Endothelial cell of umbilical vein (primary cell): ENCODE data around the gene HEATR3. TPM values are rescaled to one million over a fixed set of nuclear protein-coding genes. Genes with fewer than 3 reads are reported as not detected.

Experiments
- BruUV-seq: library from RNA; stranded (reverse); fragments of 400-500 nt; replicated peaks from 2 replicates; lab custom pipeline; 2021; lab: Mats Ljungman, UMichigan
- CTCF ChIA-PET: fragments of 300-600, 350-600 bp; sonication (Branson Sonifier 250); formaldehyde crosslinking; loops from one replicate; lab custom pipeline; 2021; ENCODE audit warnings: antibody characterized with exemption, inconsistent platforms; lab: Charles Lee
- POLR2A ChIA-PET: fragments of 300-600, 350-600 bp; sonication (Branson Sonifier 250); formaldehyde crosslinking; loops from one replicate; lab custom pipeline; 2021; ENCODE audit warnings: antibody characterized with exemption, inconsistent platforms; lab: Charles Lee
- DNase-seq: peaks from one replicate; pipeline ENCODE4 v3.0.0-alpha.2; 2011; ENCODE audit warnings: low read depth, low spot score
- FAIRE-seq: peaks from 2 replicates; lab custom pipeline; 2011; peaks lifted over from hg19 to GRCh38; lab: Jason Lieb, UNC
- H2AFZ ChIP-seq: 2 replicates; pipeline ENCODE4 v1.6.0; 2012; ENCODE audit warnings: low read depth, low read length, control low read depth, inconsistent platforms
- H3K27ac ChIP-seq: 2 replicates; pipeline ENCODE4 v1.5.1; 2011; ENCODE audit warnings: low read depth, mild to moderate bottlenecking, control low read depth, low read length, moderate library complexity; ENCODE audit not compliant: insufficient read depth
- H3K27me3 ChIP-seq, 2 experiments: 2 replicates each; pipeline versions ENCODE4 v1.6.0 to v1.6.1; 2011; ENCODE audit warnings: low read length in 2 of 2, mixed read lengths in 1 of 2; ENCODE audit not compliant: control insufficient read depth in 2 of 2, insufficient read depth in 2 of 2
- H3K36me3 ChIP-seq, 2 experiments: 2 replicates in 1 of 2; 3 replicates in 1 of 2; pipeline ENCODE4 v1.5.1; 2011; ENCODE audit warnings: low read length in 2 of 2, mild to moderate bottlenecking in 1 of 2, moderate library complexity in 1 of 2; ENCODE audit not compliant: control insufficient read depth in 2 of 2, insufficient read depth in 2 of 2; ENCODE audit errors: extremely low read depth in 1 of 2
- H3K4me1 ChIP-seq: 3 replicates; pipeline ENCODE4 v1.5.1; 2011; ENCODE audit warnings: mild to moderate bottlenecking, low read length; ENCODE audit not compliant: control insufficient read depth, insufficient read depth; ENCODE audit errors: extremely low read depth
- H3K4me2 ChIP-seq: 2 replicates; pipeline ENCODE4 v1.6.1; 2011; ENCODE audit warnings: low read length, control low read depth, mixed read lengths; ENCODE audit not compliant: insufficient read depth
- H3K4me3 ChIP-seq, 3 experiments: fragments of 200-600 bp in 1 of 3; sonication (generic), shearing (Covaris generic) in 1 of 3; replicated peaks in 1 of 3; 2 replicates each; pipeline ENCODE4 v1.5.1; 2011 to 2016; ENCODE audit warnings: control low read depth in 3 of 3, low read length in 3 of 3, mild to moderate bottlenecking in 2 of 3, inconsistent platforms in 1 of 3, low read depth in 1 of 3, moderate library complexity in 1 of 3; ENCODE audit not compliant: insufficient read depth in 1 of 3
- H3K79me2 ChIP-seq: 2 replicates; pipeline ENCODE4 v1.6.0; 2012; ENCODE audit warnings: low read length, inconsistent platforms; ENCODE audit not compliant: control insufficient read depth, insufficient read depth
- H3K9ac ChIP-seq: replicated peaks from 2 replicates; pipeline ENCODE3; 2011; ENCODE audit warnings: low read length, control low read depth; ENCODE audit not compliant: insufficient read depth; ENCODE audit errors: extremely low read depth
- H3K9me1 ChIP-seq: replicated peaks from 3 replicates; pipeline ENCODE4 v1.6.0; 2011; ENCODE audit warnings: mild to moderate bottlenecking, low read length; ENCODE audit not compliant: control insufficient read depth, insufficient read depth; ENCODE audit errors: extremely low read depth
- H3K9me3 ChIP-seq: replicated peaks from 2 replicates; pipeline ENCODE4 v1.5.1; 2012; ENCODE audit warnings: low read length, inconsistent platforms; ENCODE audit not compliant: control insufficient read depth, insufficient read depth
- H4K20me1 ChIP-seq: replicated peaks from 2 replicates; pipeline ENCODE3; 2011; ENCODE audit warnings: mild to moderate bottlenecking, low read length; ENCODE audit not compliant: control insufficient read depth, insufficient read depth; ENCODE audit errors: extremely low read depth
- CTCF ChIP-seq, 2 donors: IDR thresholded peaks; 1 replicate in 1 of 2; 2 replicates in 1 of 2; pipeline ENCODE4 v1.5.1; 2011; ENCODE audit warnings: low read length in 2 of 2, mild to moderate bottlenecking in 2 of 2, moderate library complexity in 2 of 2, control low read depth in 1 of 2, inconsistent platforms in 1 of 2, low read depth in 1 of 2; ENCODE audit not compliant: insufficient read depth in 1 of 2; ENCODE audit errors: extremely low read depth in 1 of 2
- EZH2 ChIP-seq: IDR thresholded peaks from 2 replicates; pipeline ENCODE4 v1.6.1; 2012; ENCODE audit warnings: borderline replicate concordance, low read depth, mild to moderate bottlenecking, moderate library complexity, low read length, inconsistent platforms; ENCODE audit not compliant: severe bottlenecking
- FOS ChIP-seq: IDR thresholded peaks from 2 replicates; pipeline ENCODE4 v1.6.1; 2011; ENCODE audit warnings: mild to moderate bottlenecking, low read length, moderate library complexity, borderline replicate concordance; ENCODE audit not compliant: insufficient read depth
- GATA2 ChIP-seq: IDR thresholded peaks from 2 replicates; pipeline ENCODE4 v1.7.0; 2011; ENCODE audit warnings: low read depth, mild to moderate bottlenecking, moderate library complexity, mixed read lengths, low read length; ENCODE audit not compliant: insufficient read length, insufficient read depth
- JUN ChIP-seq: IDR thresholded peaks from 2 replicates; pipeline ENCODE4 v1.6.1; 2011; ENCODE audit warnings: borderline replicate concordance, low read depth; ENCODE audit not compliant: insufficient read length, insufficient read depth
- MAX ChIP-seq: IDR thresholded peaks from 2 replicates; pipeline ENCODE4 v1.6.1; 2011; ENCODE audit not compliant: insufficient read depth, insufficient read length
- MYC ChIP-seq: IDR thresholded peaks from one replicate; pipeline ENCODE4 v1.6.1; 2011; ENCODE audit warnings: mild to moderate bottlenecking, low read depth, low read length
- POLR2A ChIP-seq: IDR thresholded peaks from 2 replicates; pipeline ENCODE4 v1.6.1; 2012; ENCODE audit warnings: low read depth, mild to moderate bottlenecking, control low read depth, low read length
- POLR2AphosphoS5 ChIP-seq: IDR thresholded peaks from 2 replicates; pipeline ENCODE4 v1.6.1; 2012; ENCODE audit warnings: low read depth, mild to moderate bottlenecking, control low read depth, low read length, moderate library complexity; ENCODE audit not compliant: insufficient read depth
- dilution Hi-C: fragments of 300-500 bp; cut with MboI; formaldehyde crosslinking; loops from one replicate; pipeline ENCODE4 v1.15.0; 2019; ENCODE audit warnings: low sequenced_read_pairs; ENCODE audit not compliant: extremely low pct_ligation_motif_present
- intact Hi-C: fragments of 100-400 bp; cut with micrococcal nuclease; formaldehyde crosslinking; loops from one replicate; pipeline ENCODE4 v1.10.0; 2022
- polyA plus RNA-seq, 4 experiments: library from polyadenylated mRNA; depleted of rRNA in 3 of 4; stranded (reverse) in 3 of 4; unstranded in 1 of 4; fragments of >200 nt; gene quantifications; 2 replicates each; pipeline versions ENCODE4 v1.2.1 to v1.2.3, GENCODE V29; 2011 to 2012; ENCODE audit warnings: missing spikeins in 1 of 4
- total RNA-seq: library from RNA; stranded (reverse); gene quantifications from 2 replicates; pipeline ENCODE4 v1.2.3, GENCODE V29; 2021

Gene HEATR3
- total and polyA plus RNA-seq, 2 donors (not counting 3 experiments of a cell fraction or from before 2014, with no cell fraction given) = 6.7 to 23.1 TPM

DNA sequence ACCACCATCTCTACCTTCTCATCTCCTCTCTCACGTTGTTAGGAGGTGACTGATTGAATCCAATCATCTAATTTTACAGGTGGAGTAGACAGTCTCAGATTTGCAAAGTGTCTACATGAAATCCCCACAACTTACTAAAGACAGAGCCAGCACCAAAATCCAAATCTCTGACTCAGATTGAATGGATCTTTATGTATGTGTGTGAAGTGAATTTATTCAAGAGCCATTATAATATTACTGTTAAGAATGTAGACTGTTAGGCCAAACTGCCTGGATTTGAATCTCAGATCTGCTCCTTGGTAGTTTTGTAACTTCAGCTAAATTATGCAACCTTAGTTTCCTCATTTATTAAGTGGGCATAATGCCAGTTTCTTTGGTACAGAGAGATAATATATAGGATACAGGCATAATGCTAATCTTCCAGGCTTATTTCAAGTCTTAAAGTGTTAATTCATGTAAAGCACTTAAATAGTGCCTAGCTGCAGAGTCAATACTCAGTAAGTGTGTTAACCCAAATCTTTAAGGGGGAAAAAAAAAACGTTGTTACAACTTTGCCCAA is 28.0 kb upstream of the HEATR3 start:
- H3K4me2 ChIP-seq = no peak overlapping the region
- H3K36me3 ChIP-seq = peaks cover 0 to 2% of the 10 kb centered on the region in 2 experiments
- H3K27me3 ChIP-seq = no peaks in the 10 kb centered on the region
- TF ChIP-seq CTCF (IDR thresholded peaks at IDR 0.05; ENCODE audit: extremely low read depth in 1 of 2, insufficient read depth in 1 of 2, low read depth in 1 of 2, low read length in 2 of 2) (no peak), JUN (no peak), POLR2A (no peak), MAX (no peak), POLR2AphosphoS5 (no peak), GATA2 (no peak), EZH2 (no peak), FOS (no peak), MYC (no peak)
- H2AFZ ChIP-seq = no peak overlapping the region
- no peak overlapping the region for H3K9ac ChIP-seq
- no peak for FAIRE-seq
- H3K27ac ChIP-seq = no peak overlapping the region
- ChIA-PET POLR2A (no interaction called here), CTCF (interaction anchor here (1.2 to 3.5 kb wide), 3 partner anchors 13 to 173 kb away, joined by 3 to 22 read pairs (median 4); partner anchors contain the start of genes CNEP1R1 and HEATR3)
- no peak overlapping the region for H3K4me3 ChIP-seq
- DNase-seq = no peak
- no peaks in the 10 kb centered on the region for H3K4me1 ChIP-seq
- dilution Hi-C loops (no loop called here), intact Hi-C loops (no loop called here)
- H3K9me3 ChIP-seq = no peaks in the 10 kb centered on the region
- H3K9me1 ChIP-seq = no peaks in the 10 kb centered on the region
- BruUV-seq = no TSS peak
- no peaks in the 10 kb centered on the region for H3K79me2 ChIP-seq
- H4K20me1 ChIP-seq = no peaks in the 10 kb centered on the region
